CD4-positive, alpha-beta T cell treated with Interleukin-15 for 1 hour (primary cell): ENCODE data around the gene PDS5B.
"Not testable (repeated sequence)": the region's sequence is repeated elsewhere in the genome, so short reads cannot be mapped to it uniquely, and the experiment has no call there.

Source experiments
- DNase-seq: peaks from one replicate; pipeline ENCODE4 v3.0.0-alpha.2; 2020

The PDS5B gene

GRCh38 chr13:32657309-32657708 lies 71.1 kb downstream of the PDS5B start:
- no peak for DNase-seq

GRCh38 chr13:32659736-32660135 lies 73.5 kb downstream of the PDS5B start:
- DNase-seq, result no peak

GRCh38 chr13:32660227-32660626 lies 74.0 kb downstream of the PDS5B start:
- DNase-seq, result no peak

GRCh38 chr13:32661685-32662084 lies 75.4 kb downstream of the PDS5B start:
- DNase-seq, result no peak

- no peak for DNase-seq
These were observed 77.4 kb downstream of the PDS5B start for GRCh38 chr13:32663660-32664059.

GRCh38 chr13:32666990-32667571 lies 80.8 kb downstream of the PDS5B start:
- no peak for DNase-seq

DNA sequence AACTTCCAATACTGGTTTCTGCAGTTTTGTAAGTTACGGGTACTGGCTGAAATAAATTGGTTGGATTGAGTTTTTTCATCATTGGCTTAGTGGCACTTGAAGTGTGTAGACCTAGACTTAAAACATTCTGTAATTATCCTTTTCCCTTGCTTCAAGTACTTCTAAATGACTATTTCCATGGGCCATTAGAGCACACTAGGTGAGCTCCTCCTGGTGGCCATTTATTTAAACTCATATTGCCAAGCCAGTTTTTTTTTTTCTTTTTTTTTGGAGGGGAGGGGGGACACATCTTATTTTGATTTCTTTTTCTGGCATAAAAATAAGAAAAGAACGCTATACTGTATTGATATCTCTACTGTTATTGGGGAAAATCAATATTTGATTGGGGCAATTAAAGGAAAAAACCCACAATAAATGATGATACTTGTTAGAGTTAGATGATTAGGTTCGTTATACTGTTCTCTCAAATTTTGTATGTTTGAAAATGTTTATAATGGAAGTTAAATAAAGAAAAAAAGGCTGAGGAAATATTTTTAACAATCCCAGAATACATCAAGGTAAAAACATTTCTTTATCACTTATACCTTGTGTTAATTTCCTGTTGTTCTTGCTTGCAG lies 82.9 kb downstream of the PDS5B start:
- DNase-seq, result no peak

DNA sequence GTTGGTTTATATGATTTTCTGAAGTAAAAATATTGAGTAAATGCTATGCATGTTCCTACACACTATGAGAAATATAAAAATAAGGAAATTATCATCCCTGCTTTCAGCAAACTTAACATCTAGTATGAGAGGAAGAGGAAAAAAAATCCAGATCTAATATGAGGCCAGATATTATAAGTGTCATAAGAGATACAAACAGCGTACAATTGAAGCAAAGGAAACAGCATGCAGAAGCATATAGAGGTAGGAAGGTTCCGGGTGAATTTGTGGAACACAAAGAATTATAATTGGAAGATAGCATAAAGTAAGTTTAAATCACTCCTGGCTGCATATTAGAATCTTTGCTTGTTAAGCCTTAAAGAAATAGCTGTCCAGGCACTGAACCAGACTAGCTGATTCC lies 88.3 kb downstream of the PDS5B start:
- DNase-seq, result no peak

DNA sequence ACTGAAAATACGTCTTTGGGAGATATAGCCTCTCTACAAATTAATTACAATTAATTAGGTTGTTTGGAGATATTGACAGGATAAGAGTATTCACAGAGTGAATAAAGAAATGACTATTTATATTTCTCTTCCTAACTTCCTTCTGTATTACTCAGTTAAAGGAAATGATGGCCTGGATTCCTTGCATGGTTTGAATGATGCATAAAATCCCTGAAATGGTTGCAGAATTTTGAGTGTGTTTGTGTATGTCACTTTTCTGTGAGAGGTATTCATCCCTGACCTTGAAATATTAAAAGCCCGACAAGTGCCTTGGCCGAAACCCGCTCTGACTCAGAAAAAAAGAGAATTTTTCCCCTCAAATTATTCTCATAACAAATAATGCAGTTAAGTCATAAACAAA lies 90.0 kb downstream of the PDS5B start:
- DNase-seq, result no peak

- no peak for DNase-seq
These were observed 95.9 kb downstream of the PDS5B start for GRCh38 chr13:32682130-32682529.

GRCh38 chr13:32682740-32683139 lies 96.5 kb downstream of the PDS5B start:
- no peak for DNase-seq

- no peak for DNase-seq
These were observed 101.0 kb downstream of the PDS5B start for GRCh38 chr13:32687275-32687674.

GRCh38 chr13:32695602-32696250 lies 109.5 kb downstream of the PDS5B start:
- no peak for DNase-seq

DNA sequence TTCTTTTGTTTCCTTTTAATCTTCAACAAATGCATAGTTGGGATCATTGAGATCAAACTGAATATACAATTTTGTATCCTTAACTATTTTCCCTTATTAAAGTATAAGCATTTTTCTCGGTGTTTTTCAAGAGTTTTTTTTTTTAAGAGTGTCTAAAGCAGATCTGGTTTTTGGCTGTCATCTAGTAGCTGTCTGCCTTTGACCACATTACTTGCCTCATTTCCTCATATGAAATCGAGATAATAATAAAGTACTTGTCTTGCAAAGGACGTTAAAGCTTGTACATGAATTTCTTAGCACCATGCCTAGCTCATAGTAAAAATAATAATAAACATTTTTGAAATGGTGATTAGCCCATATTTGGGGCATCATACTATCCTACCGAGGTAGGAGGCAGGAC lies 121.2 kb downstream of the PDS5B start:
- DNase-seq, result no peak

GRCh38 chr13:32713397-32713796 lies 127.1 kb downstream of the PDS5B start:
- no peak for DNase-seq

DNA sequence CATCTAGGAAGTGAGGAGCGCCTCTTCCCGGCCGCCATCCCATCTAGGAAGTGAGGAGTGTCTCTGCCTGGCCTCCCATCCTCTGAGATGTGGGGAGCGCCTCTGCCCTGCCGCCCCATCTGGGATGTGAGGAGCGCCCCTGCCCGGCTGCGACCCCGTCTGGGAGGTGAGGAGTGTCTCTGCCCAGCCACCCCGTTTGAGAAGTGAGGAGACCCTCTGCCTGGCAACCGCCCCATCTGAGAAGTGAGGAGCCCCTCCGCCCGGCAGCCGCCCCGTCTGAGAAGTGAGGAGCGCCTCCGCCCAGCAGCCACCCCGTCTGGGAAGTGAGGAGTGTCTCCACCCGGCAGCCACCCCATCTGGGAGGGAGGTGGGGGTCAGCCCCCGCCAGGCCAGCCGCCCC lies 129.9 kb downstream of the PDS5B start:
- not testable (repeated sequence) for DNase-seq

DNA sequence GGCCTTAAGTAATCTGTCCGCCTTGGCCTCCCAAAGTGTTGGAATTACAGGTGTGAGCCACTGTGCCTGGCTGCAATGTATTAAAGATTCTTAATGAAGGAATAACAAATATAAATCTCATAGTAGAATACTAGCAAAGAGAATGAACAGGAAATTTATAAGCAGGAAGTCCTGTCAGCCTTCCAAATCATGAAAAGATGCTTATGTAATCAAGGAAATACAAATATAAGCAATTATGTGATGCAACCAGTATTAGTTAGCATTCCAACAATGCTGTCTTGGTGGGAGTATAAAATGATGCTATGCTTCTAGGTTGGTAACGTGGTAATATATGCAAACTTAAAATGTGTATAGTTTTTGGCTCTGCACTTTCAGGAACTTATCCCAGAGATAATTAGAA lies 133.8 kb downstream of the PDS5B start:
- no peak for DNase-seq

- not testable (repeated sequence) for DNase-seq
These were observed 135.1 kb downstream of the PDS5B start for GRCh38 chr13:32721131-32722034.

- DNase-seq, result no peak
These were observed 136.1 kb downstream of the PDS5B start for GRCh38 chr13:32722340-32722739.

- no peak for DNase-seq
These were observed 137.7 kb downstream of the PDS5B start for GRCh38 chr13:32723987-32724386.

DNA sequence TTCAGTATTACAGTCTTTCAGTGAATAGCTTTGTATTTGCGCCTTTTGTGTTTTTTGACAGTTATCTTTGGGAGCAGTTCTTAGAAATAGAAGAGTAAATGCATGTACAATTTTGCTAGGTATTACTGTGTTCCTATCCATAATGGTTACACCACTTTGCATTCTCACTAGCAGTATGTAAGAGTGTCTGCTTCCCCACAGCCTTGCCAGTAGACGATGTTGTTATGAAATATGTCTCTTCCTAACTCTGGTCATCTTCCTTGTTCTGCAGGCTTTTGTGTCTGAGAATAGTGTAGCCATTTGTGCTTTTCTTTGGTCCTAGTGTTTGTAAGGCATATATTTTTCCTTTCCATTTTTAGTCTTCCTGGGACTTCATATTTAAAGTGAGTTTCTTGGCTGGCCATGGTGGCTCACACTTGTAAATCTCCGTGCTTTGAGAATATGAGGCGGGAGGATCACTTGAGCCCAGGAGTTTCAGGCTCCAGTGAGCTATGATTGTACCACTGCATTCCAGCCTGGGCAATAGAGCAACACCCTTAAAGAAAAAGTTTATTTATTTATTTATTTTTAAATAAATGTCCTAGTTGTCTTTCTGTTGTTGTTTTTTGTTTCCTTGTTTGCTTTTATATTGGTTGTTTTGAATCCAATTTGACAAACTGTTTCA lies 140.3 kb downstream of the PDS5B start:
- no peak for DNase-seq

- DNase-seq, result no peak
These were observed 142.1 kb downstream of the PDS5B start for GRCh38 chr13:32728327-32728726.

DNA sequence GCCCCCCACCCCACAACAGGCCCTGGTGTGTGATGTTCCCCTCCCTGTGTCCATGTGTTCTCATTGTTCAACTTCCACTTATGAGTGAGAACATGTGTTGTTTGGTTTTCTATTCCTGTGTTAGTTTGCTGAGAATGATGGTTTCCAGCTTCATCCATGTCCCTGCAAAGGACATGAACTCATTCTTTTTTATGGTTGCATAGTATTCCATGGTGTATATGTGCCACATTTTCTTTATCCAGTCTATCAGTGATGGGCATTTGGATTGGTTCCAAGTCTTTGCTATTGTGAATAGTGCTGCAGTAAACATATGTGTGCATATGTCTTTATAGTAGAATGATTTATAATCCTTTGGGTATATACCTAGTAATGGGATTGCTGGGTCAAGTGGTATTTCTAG lies 142.8 kb downstream of the PDS5B start:
- DNase-seq, result not testable (repeated sequence)
